ENCODE measurements around the gene RNH1. TPM values are rescaled to one million over a fixed set of nuclear protein-coding genes. Genes with fewer than 3 reads are reported as not detected.

Gene RNH1
- total and polyA plus RNA-seq, 10 of the 15 experiments (the other 5 are each of a cell fraction or from before 2014, with no cell fraction given), result 2.3 to 162 (median 72.1) TPM

GRCh38 chr11:479311-479710 lies 27.7 kb downstream of the RNH1 start:
- Histone ChIP-seq H3K27ac (ENCODE audit: control insufficient read depth, insufficient read depth) (no peak overlapping the region), H2AFZ (ENCODE audit: control insufficient read depth, low read depth, low read length) (no peak overlapping the region), H3K4me3 (no peak overlapping the region), H3K4me2 (ENCODE audit: control insufficient read depth, insufficient read depth) (no peak overlapping the region), H3K79me2 (ENCODE audit: control insufficient read depth, insufficient read depth, low read length) (no peaks in the 10 kb centered on the region), H3K9me3 (replicated peaks; ENCODE audit: control insufficient read depth, insufficient read depth, low read length) (no peaks in the 10 kb centered on the region; the same call in 2 of the 3 replicates), H3K4me1 (ENCODE audit: control insufficient read depth, insufficient read depth, low read length) (no peaks in the 10 kb centered on the region), H4K20me1 (ENCODE audit: control insufficient read depth, insufficient read depth) (no peaks in the 10 kb centered on the region), H3K9ac (ENCODE audit: control insufficient read depth, insufficient read depth, low read length) (no peak overlapping the region), H3K36me3 (ENCODE audit: control insufficient read depth in 2 of 2, insufficient read depth in 2 of 2, low read length in 1 of 2) (no peaks in the 10 kb centered on the region; a peak in 1 of 4 replicates), H3K27me3 (replicated peaks in 1 of 2; ENCODE audit: control insufficient read depth in 2 of 2, insufficient read depth in 2 of 2, low read length in 1 of 2) (no peaks in the 10 kb centered on the region)
- BruUV-seq (replicated peaks), result no TSS peak
- in situ Hi-C loops (cut with MboI) (no loop called here), intact Hi-C loops (cut with micrococcal nuclease; ENCODE audit: unreplicated experiment) (no loop called here)
- RAD21 ChIA-PET (ENCODE audit: unreplicated experiment), result no interaction called here
- FAIRE-seq, result no peak
- TF ChIP-seq IKZF2 (IDR thresholded peaks at IDR 0.05) (no peak), MYB (IDR thresholded peaks at IDR 0.05; ENCODE audit: borderline replicate concordance, low read depth, low read length) (no peak), ZNF274 (IDR thresholded peaks at IDR 0.05; ENCODE audit: insufficient read depth, insufficient read length) (no peak), GABPA (IDR thresholded peaks at IDR 0.05; ENCODE audit: low read depth) (no peak), WRNIP1 (IDR thresholded peaks at IDR 0.05; ENCODE audit: borderline replicate concordance, low read depth, low read length) (no peak)
- no peak for ATAC-seq
- 94% methylated on average over 13 of the region's 13 CpGs for WGBS (ENCODE audit: insufficient coverage, insufficient replicate concordance, low lambda C conversion rate, missing lambda C conversion rate)
- POLR2A ChIA-PET, result interaction anchor here (0.6 to 1.1 kb wide), 3 partner anchors 14 to 30 kb away, joined by 3 to 6 read pairs (median 4); no protein-coding TSS in a partner anchor
- CTCF ChIA-PET, result no interaction called here
- SMC1A ChIA-PET (ENCODE audit: uncharacterized antibody, unreplicated experiment), result no interaction called here
- no peak for DNase-seq (ENCODE audit: low read depth, low spot score)

GRCh38 chr11:477052-477715 lies 29.9 kb downstream of the RNH1 start:
- Histone ChIP-seq H3K4me1 (ENCODE audit: control insufficient read depth, insufficient read depth, low read length) (no peaks in the 10 kb centered on the region), H3K27me3 (replicated peaks in 1 of 2; ENCODE audit: control insufficient read depth in 2 of 2, insufficient read depth in 2 of 2, low read length in 1 of 2) (no peaks in the 10 kb centered on the region), H3K9me3 (replicated peaks; ENCODE audit: control insufficient read depth, insufficient read depth, low read length) (no peaks in the 10 kb centered on the region), H3K27ac (ENCODE audit: control insufficient read depth, insufficient read depth) (no peak overlapping the region), H3K4me2 (ENCODE audit: control insufficient read depth, insufficient read depth) (no peak overlapping the region), H3K4me3 (no peak overlapping the region), H4K20me1 (ENCODE audit: control insufficient read depth, insufficient read depth) (no peaks in the 10 kb centered on the region), H2AFZ (ENCODE audit: control insufficient read depth, low read depth, low read length) (no peak overlapping the region), H3K36me3 (ENCODE audit: control insufficient read depth in 2 of 2, insufficient read depth in 2 of 2, low read length in 1 of 2) (no peaks in the 10 kb centered on the region; a peak in 1 of 4 replicates), H3K79me2 (ENCODE audit: control insufficient read depth, insufficient read depth, low read length) (no peaks in the 10 kb centered on the region), H3K9ac (ENCODE audit: control insufficient read depth, insufficient read depth, low read length) (no peak overlapping the region)
- no peak for ATAC-seq
- BruUV-seq (replicated peaks), result no TSS peak
- 79% methylated on average over 16 of the region's 16 CpGs for WGBS (ENCODE audit: insufficient coverage, insufficient replicate concordance, low lambda C conversion rate, missing lambda C conversion rate)
- no peak for FAIRE-seq
- intact Hi-C loops (cut with micrococcal nuclease; ENCODE audit: unreplicated experiment), result no loop called here
- ChIA-PET CTCF (no interaction called here), POLR2A (no interaction called here), RAD21 (ENCODE audit: unreplicated experiment) (no interaction called here), SMC1A (ENCODE audit: uncharacterized antibody, unreplicated experiment) (no interaction called here)
- in situ Hi-C loops (cut with MboI), result no loop called here
- no peak for DNase-seq (ENCODE audit: low read depth, low spot score)
- TF ChIP-seq IRF4 (IDR thresholded peaks at IDR 0.05; ENCODE audit: low read depth, low read length) (no peak), NRF1 (conservative IDR thresholded peaks at IDR 0.05; ENCODE audit: low read depth, low read length) (no peak), SMAD1 (IDR thresholded peaks at IDR 0.05; ENCODE audit: low read depth, partially characterized antibody) (no peak), PAX8 (IDR thresholded peaks at IDR 0.05) (no peak), RB1 (IDR thresholded peaks at IDR 0.05; ENCODE audit: borderline replicate concordance) (no peak), MEF2B (IDR thresholded peaks at IDR 0.05; ENCODE audit: partially characterized antibody, poor library complexity, severe bottlenecking) (no peak), E2F4 (IDR thresholded peaks at IDR 0.05; ENCODE audit: low read depth, low read length) (no peak), NKRF (conservative IDR thresholded peaks at IDR 0.05) (no peak), TCF7 (IDR thresholded peaks at IDR 0.05; ENCODE audit: borderline replicate concordance) (no peak)
